Measurements from ENCODE around the gene GGT5.

GGT5 gene

DNA sequence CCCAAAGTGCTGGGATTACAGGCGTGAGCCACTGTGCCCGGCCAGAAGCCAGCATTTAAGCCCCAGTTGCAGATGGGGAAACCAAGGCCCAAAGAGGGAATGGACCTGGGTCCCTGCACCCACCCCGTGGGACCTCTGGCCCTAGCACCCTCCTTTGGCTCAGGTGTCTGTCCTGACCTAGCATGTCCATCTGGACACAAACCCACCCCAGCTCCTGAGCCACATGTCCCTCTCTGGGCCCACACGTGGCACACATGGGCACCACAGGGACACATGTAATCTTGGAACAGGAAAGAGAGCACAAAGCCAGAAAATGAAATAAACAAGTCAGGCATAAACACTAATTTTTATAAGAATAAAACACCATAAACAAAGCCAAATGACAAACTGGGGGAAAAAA, 9.6 kb downstream of the GGT5 start:
- WGBS, result 99% methylated on average over 4 of the region's 4 CpGs
- no peak overlapping the region for H2AK5ac ChIP-seq (ENCODE audit: low read length, severe bottlenecking)
- H2BK12ac ChIP-seq (ENCODE audit: low read length in 2 of 2), result no peak overlapping the region
- H3K79me1 ChIP-seq (replicated peaks; ENCODE audit: low read length, poor library complexity, severe bottlenecking), result no peaks in the 10 kb centered on the region
- no peak overlapping the region for H2BK5ac ChIP-seq (ENCODE audit: low read depth, low read length, poor library complexity, severe bottlenecking)
- peaks cover 7% of the 10 kb centered on the region for H3K4me1 ChIP-seq (ENCODE audit: control insufficient read depth, insufficient read depth, low read depth, low read length)
- no peak overlapping the region for H2BK120ac ChIP-seq (ENCODE audit: low read depth, low read length)
- no peak overlapping the region for H3K4me2 ChIP-seq (ENCODE audit: low read length, poor library complexity, severe bottlenecking)
- H3K27ac ChIP-seq (ENCODE audit: low read length, poor library complexity, severe bottlenecking), result no peak overlapping the region
- no peak for DNase-seq
- no peaks in the 10 kb centered on the region for H3K27me3 ChIP-seq (ENCODE audit: control insufficient read depth in 1 of 2, insufficient read depth in 1 of 2, low read length in 2 of 2)
- no peak overlapping the region for H3K14ac ChIP-seq (ENCODE audit: low read length in 2 of 2)
- H3K36me3 ChIP-seq (ENCODE audit: control insufficient read depth in 1 of 2, insufficient read depth in 2 of 2, low read depth in 1 of 2, low read length in 2 of 2), result peaks cover 0 to 7% of the 10 kb centered on the region in 2 experiments
- no peak overlapping the region for H2AFZ ChIP-seq (ENCODE audit: low read depth, low read length)
- H3K18ac ChIP-seq (ENCODE audit: low read depth in 1 of 2, low read length in 2 of 2), result no peak overlapping the region
- no peak overlapping the region for H4K91ac ChIP-seq (ENCODE audit: low read length)
- H3K4me3 ChIP-seq (ENCODE audit: insufficient read depth in 1 of 2, low read depth in 1 of 2, low read length in 2 of 2), result no peak overlapping the region
- no peak overlapping the region for H4K8ac ChIP-seq (ENCODE audit: low read length)
- no peak overlapping the region for H3K4ac ChIP-seq (ENCODE audit: low read depth in 1 of 2, low read length in 2 of 2)
- no peak overlapping the region for H2BK15ac ChIP-seq (ENCODE audit: low read depth, poor library complexity, severe bottlenecking)
- H3K9me3 ChIP-seq (ENCODE audit: control insufficient read depth, low read length), result no peaks in the 10 kb centered on the region
- H3K23ac ChIP-seq (ENCODE audit: low read length in 2 of 2), result no peak overlapping the region
- no peak overlapping the region for H3K9ac ChIP-seq (ENCODE audit: low read length)

DNA sequence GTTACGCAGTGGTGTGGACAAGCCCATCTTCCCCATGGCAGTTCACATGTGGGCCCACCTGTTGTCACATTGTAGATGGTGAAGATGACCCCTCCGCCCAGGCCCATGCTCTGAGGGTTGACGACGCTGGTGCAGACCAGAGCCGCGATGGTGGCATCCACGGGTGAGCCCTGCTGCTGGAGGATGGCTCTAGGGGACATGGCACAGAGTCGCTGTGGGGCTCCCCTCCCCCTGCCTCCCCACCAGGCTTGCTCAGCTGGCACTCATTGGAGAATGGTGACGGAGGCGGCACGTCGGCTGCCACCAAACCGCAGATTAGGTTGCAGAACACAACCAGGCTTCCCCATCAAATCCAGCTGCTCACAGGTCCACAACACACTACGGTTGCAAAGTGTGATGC, 11.1 kb downstream of the GGT5 start:
- no peak overlapping the region for H3K18ac ChIP-seq (ENCODE audit: low read depth in 1 of 2, low read length in 2 of 2)
- no peak overlapping the region for H2BK5ac ChIP-seq (ENCODE audit: low read depth, low read length, poor library complexity, severe bottlenecking)
- DNase-seq, result no peak
- no peak overlapping the region for H3K14ac ChIP-seq (ENCODE audit: low read length in 2 of 2)
- H2BK12ac ChIP-seq (ENCODE audit: low read length in 2 of 2), result peak overlapping the region in 1 of 2 experiments; percentile 29
- peaks cover 0 to 9% of the 10 kb centered on the region in 2 experiments for H3K36me3 ChIP-seq (ENCODE audit: control insufficient read depth in 1 of 2, insufficient read depth in 2 of 2, low read depth in 1 of 2, low read length in 2 of 2)
- no peak overlapping the region for H3K27ac ChIP-seq (ENCODE audit: low read length, poor library complexity, severe bottlenecking)
- H2BK120ac ChIP-seq (ENCODE audit: low read depth, low read length), result no peak overlapping the region
- H3K79me1 ChIP-seq (replicated peaks; ENCODE audit: low read length, poor library complexity, severe bottlenecking), result no peaks in the 10 kb centered on the region
- H3K27me3 ChIP-seq (ENCODE audit: control insufficient read depth in 1 of 2, insufficient read depth in 1 of 2, low read length in 2 of 2), result no peaks in the 10 kb centered on the region
- H4K8ac ChIP-seq (ENCODE audit: low read length), result no peak overlapping the region
- H3K4ac ChIP-seq (ENCODE audit: low read depth in 1 of 2, low read length in 2 of 2), result no peak overlapping the region
- H3K4me2 ChIP-seq (ENCODE audit: low read length, poor library complexity, severe bottlenecking), result no peak overlapping the region
- H2AK5ac ChIP-seq (ENCODE audit: low read length, severe bottlenecking), result no peak overlapping the region
- H4K91ac ChIP-seq (ENCODE audit: low read length), result no peak overlapping the region
- no peak overlapping the region for H2AFZ ChIP-seq (ENCODE audit: low read depth, low read length)
- no peak overlapping the region for H3K4me3 ChIP-seq (ENCODE audit: insufficient read depth in 1 of 2, low read depth in 1 of 2, low read length in 2 of 2)
- H3K23ac ChIP-seq (ENCODE audit: low read length in 2 of 2), result no peak overlapping the region
- H3K9ac ChIP-seq (ENCODE audit: low read length), result no peak overlapping the region
- H3K9me3 ChIP-seq (ENCODE audit: control insufficient read depth, low read length), result no peaks in the 10 kb centered on the region
- WGBS, result 97% methylated on average over 14 of the region's 14 CpGs
- H2BK15ac ChIP-seq (ENCODE audit: low read depth, poor library complexity, severe bottlenecking), result no peak overlapping the region
- peaks cover 7% of the 10 kb centered on the region for H3K4me1 ChIP-seq (ENCODE audit: control insufficient read depth, insufficient read depth, low read depth, low read length)

DNA sequence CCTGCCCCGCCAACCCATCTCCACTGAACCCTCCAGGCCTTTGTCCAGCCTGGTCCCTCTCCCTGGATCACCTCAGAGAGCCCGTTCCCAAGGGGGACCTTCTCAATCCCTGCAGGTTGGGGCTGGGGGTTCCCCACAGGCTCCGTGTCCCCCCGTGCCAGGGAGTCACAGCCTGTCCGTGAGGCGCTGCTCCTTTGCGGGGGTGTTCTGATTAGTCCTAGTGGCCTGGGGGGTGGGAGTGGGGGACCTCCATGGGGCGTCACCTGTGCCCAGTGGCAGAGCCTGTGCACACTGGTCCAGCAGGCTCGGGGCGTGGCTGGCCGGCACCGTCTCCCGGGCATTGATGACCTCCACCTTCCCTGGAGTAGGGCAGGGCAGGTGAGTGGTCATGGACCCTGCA, 11.6 kb downstream of the GGT5 start:
- no peak overlapping the region for H3K4me2 ChIP-seq (ENCODE audit: low read length, poor library complexity, severe bottlenecking)
- no peak overlapping the region for H3K27ac ChIP-seq (ENCODE audit: low read length, poor library complexity, severe bottlenecking)
- no peak overlapping the region for H3K9ac ChIP-seq (ENCODE audit: low read length)
- H2BK120ac ChIP-seq (ENCODE audit: low read depth, low read length), result no peak overlapping the region
- no peak overlapping the region for H4K91ac ChIP-seq (ENCODE audit: low read length)
- no peaks in the 10 kb centered on the region for H3K9me3 ChIP-seq (ENCODE audit: control insufficient read depth, low read length)
- no peak overlapping the region for H2BK15ac ChIP-seq (ENCODE audit: low read depth, poor library complexity, severe bottlenecking)
- 98% methylated on average over 13 of the region's 13 CpGs for WGBS
- no peak for DNase-seq
- H2BK12ac ChIP-seq (ENCODE audit: low read length in 2 of 2), result no peak overlapping the region
- H3K4ac ChIP-seq (ENCODE audit: low read depth in 1 of 2, low read length in 2 of 2), result no peak overlapping the region
- H4K8ac ChIP-seq (ENCODE audit: low read length), result no peak overlapping the region
- no peak overlapping the region for H3K4me3 ChIP-seq (ENCODE audit: insufficient read depth in 1 of 2, low read depth in 1 of 2, low read length in 2 of 2)
- H2AK5ac ChIP-seq (ENCODE audit: low read length, severe bottlenecking), result no peak overlapping the region
- no peak overlapping the region for H2AFZ ChIP-seq (ENCODE audit: low read depth, low read length)
- H3K14ac ChIP-seq (ENCODE audit: low read length in 2 of 2), result no peak overlapping the region
- H3K79me1 ChIP-seq (replicated peaks; ENCODE audit: low read length, poor library complexity, severe bottlenecking), result no peaks in the 10 kb centered on the region
- no peak overlapping the region for H2BK5ac ChIP-seq (ENCODE audit: low read depth, low read length, poor library complexity, severe bottlenecking)
- peaks cover 7% of the 10 kb centered on the region for H3K4me1 ChIP-seq (ENCODE audit: control insufficient read depth, insufficient read depth, low read depth, low read length)
- H3K18ac ChIP-seq (ENCODE audit: low read depth in 1 of 2, low read length in 2 of 2), result no peak overlapping the region
- no peaks in the 10 kb centered on the region for H3K27me3 ChIP-seq (ENCODE audit: control insufficient read depth in 1 of 2, insufficient read depth in 1 of 2, low read length in 2 of 2)
- H3K23ac ChIP-seq (ENCODE audit: low read length in 2 of 2), result no peak overlapping the region
- H3K36me3 ChIP-seq (ENCODE audit: control insufficient read depth in 1 of 2, insufficient read depth in 2 of 2, low read depth in 1 of 2, low read length in 2 of 2), result peaks cover 0 to 12% of the 10 kb centered on the region in 2 experiments

DNA sequence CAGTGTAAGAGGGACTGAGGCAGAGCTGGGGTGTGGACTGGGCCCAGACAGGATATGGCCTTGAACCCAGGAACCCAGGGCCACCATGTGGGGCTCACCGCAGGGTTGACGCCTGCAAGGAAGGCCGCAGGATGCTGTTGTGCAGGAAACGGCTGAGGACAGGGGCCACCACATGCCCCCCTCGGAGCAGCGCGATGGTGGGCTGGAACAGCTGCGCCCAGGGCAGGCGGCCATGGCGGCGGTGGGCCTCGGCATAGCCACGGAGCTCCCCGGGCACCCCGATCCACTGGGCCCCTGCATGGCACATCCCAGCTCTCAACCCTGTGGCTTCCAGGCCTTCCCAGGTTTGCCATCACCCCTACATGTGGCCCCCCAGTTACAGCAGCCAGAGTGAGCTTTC, 12.2 kb downstream of the GGT5 start:
- H3K36me3 ChIP-seq (ENCODE audit: control insufficient read depth in 1 of 2, insufficient read depth in 2 of 2, low read depth in 1 of 2, low read length in 2 of 2), result peaks cover 0 to 12% of the 10 kb centered on the region in 2 experiments
- no peak overlapping the region for H3K14ac ChIP-seq (ENCODE audit: low read length in 2 of 2)
- H4K8ac ChIP-seq (ENCODE audit: low read length), result no peak overlapping the region
- no peak overlapping the region for H2BK120ac ChIP-seq (ENCODE audit: low read depth, low read length)
- H3K79me1 ChIP-seq (replicated peaks; ENCODE audit: low read length, poor library complexity, severe bottlenecking), result no peaks in the 10 kb centered on the region
- no peak overlapping the region for H4K91ac ChIP-seq (ENCODE audit: low read length)
- H2AFZ ChIP-seq (ENCODE audit: low read depth, low read length), result no peak overlapping the region
- WGBS, result 96% methylated on average over 13 of the region's 15 CpGs
- no peak overlapping the region for H3K23ac ChIP-seq (ENCODE audit: low read length in 2 of 2)
- H2BK15ac ChIP-seq (ENCODE audit: low read depth, poor library complexity, severe bottlenecking), result no peak overlapping the region
- DNase-seq, result no peak
- H3K9ac ChIP-seq (ENCODE audit: low read length), result no peak overlapping the region
- H3K4me3 ChIP-seq (ENCODE audit: insufficient read depth in 1 of 2, low read depth in 1 of 2, low read length in 2 of 2), result no peak overlapping the region
- H2BK5ac ChIP-seq (ENCODE audit: low read depth, low read length, poor library complexity, severe bottlenecking), result no peak overlapping the region
- peaks cover 7% of the 10 kb centered on the region for H3K4me1 ChIP-seq (ENCODE audit: control insufficient read depth, insufficient read depth, low read depth, low read length)
- no peak overlapping the region for H3K4ac ChIP-seq (ENCODE audit: low read depth in 1 of 2, low read length in 2 of 2)
- no peaks in the 10 kb centered on the region for H3K27me3 ChIP-seq (ENCODE audit: control insufficient read depth in 1 of 2, insufficient read depth in 1 of 2, low read length in 2 of 2)
- no peak overlapping the region for H3K4me2 ChIP-seq (ENCODE audit: low read length, poor library complexity, severe bottlenecking)
- H2AK5ac ChIP-seq (ENCODE audit: low read length, severe bottlenecking), result no peak overlapping the region
- H3K18ac ChIP-seq (ENCODE audit: low read depth in 1 of 2, low read length in 2 of 2), result no peak overlapping the region
- no peak overlapping the region for H2BK12ac ChIP-seq (ENCODE audit: low read length in 2 of 2)
- H3K27ac ChIP-seq (ENCODE audit: low read length, poor library complexity, severe bottlenecking), result no peak overlapping the region
- no peaks in the 10 kb centered on the region for H3K9me3 ChIP-seq (ENCODE audit: control insufficient read depth, low read length)
